CD4-positive, alpha-beta T cell treated with Interleukin-1 beta for 1 hour (primary cell): ENCODE results near the gene IRF2.
"Not testable (repeated sequence)": the region's sequence is repeated elsewhere in the genome, so short reads cannot be mapped to it uniquely, and the experiment has no call there.

Source experiments
- DNase-seq, 2 donors: peaks; one replicate each; pipeline ENCODE4 v3.0.0-alpha.2; 2020 to 2022

The IRF2 gene

DNA sequence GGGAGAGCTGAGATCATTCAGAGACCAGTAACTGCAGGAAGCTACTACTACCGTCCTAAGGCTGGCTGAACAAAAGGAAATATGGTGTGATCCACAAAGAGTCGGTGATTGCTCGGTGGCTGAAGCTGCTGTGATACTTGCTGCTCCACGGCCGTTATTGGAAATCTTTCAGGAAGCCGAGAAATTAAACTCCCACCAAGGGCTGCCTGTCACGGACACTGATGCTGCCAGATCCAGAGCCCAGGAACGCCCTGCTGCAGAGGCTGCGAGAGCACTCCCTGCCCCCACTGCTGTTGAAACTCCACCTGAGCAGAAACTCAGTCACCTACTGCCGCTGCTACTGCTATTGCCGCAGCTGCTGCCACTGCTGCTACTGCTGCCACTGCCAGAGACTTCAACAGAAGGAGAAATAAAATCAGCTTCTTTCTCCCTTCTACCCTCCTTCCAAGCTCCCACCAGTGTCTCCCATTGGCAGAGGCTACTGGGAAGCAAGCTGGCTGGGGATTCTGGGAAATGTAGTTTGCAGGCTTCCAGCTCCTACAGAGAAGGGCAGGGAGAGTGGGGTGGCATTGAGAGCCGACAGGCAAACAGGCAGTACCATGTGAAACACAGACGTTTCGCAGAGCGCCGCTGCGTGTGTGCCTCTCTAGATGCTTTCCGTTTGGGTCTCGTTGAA is 130.7 kb downstream of the IRF2 start:
- peak; percentile 51 to 56 for DNase-seq

DNA sequence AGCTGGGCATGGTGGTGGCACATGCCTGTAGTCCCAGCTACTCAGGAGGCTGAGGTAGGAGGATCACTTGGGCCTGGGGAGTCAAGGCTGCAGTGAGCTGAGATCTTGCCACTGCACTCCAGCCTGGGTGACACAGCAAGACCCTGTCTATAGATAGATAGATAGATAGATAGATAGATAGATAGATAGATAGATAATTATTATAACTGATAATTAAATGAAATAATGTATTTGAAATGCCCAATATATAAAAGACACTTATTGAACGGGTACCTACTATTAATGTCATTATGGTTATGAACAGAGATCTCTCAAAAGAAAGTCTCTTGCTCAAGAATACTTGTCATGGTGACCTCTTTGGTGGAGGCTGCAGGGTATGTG is 131.5 kb downstream of the IRF2 start:
- DNase-seq, result not testable (repeated sequence)

DNA sequence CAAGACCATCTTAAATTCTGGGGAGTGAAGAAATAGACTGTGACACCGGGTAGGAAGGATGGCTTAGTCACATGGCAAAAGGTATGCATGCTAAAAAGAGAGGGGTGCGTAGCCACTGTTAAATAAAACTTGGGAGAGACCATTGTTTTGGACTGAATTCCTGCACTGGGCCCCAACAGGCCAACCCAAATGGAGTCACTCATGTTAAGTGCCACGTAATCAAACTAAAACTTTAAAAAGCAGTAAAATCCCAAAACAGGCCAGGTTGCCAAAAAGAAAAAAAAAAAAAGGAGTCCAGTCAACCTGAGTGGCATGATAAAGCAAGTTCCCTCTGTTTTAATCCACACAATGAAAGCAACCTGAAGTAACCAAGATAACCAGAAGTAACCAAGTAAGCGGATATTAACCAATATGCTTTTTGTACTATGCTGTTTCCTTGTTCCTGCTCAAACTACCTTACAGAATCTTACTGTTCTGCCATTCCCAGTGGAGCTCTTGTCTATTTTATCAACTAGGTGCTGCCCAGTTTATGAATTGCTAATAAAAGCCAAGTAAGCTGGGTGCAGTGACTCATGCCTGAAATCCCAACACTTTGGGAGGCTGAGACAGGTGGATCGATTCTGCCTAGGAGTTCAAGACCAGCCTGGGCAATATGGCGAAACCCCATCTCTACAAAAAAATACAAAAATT is 132.0 kb downstream of the IRF2 start:
- DNase-seq, result no peak

DNA sequence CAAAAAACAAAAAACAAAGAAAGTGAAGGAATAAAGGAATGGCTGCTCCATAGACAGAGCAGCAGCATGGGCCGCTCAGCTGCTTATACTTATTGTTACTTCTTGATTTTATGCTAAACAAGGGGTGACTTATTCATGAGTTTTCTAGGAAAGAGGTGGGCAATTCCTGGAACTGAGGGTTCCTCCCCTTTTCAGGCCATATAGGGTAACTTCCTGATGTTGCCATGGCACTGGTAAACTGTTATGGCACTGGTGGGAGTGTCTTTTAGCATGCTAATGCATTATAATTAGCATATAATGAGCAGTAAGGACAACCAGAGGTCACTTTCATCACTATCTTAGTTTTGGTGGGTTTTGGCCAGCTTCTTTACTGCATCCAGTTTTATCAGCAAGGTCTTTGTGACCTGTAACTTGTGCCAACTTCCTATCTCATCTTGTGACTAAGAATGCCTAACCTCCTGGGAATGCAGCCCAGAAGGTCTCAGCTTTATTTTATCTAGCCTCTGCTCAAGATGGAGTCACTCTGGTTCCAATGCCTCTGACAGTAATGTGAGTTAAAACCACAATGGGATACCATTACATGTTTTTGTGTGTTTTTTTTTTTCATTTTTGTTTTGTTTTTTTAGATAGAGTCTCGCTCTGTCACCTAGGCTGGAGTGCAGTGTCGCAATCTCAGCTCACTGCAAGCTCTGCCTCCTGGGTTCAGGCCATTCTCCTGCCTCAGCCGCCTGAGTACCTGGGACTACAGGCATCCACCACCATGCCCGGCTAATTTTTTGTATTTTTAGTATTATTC is 134.8 kb downstream of the IRF2 start:
- peak in 1 of 2 donors; percentile 39 for DNase-seq

DNA sequence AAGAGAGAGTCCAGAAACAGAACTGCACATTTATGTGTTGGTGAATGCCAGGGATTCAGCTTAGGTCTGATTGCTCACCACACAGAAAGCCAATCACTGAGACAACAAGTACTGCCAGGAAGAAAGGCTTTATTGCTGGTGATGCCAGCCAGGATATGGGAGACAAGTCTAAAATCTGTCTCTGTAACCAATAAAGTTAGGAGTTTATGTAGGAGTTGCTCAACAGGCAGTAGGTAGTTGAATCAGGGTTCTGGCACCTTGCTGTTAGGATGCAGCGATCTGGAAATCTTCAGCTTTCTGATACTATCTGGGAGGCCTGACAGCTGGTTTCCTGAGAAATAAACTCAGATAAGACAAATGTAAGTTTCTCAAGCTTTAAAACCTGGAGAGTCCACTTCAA is 136.4 kb downstream of the IRF2 start:
- DNase-seq, result no peak
